Trophoblast cell (in vitro differentiated cells and primary cell): ENCODE data around the gene ZBTB24.

Source experiments
- DNase-seq, 2 donors: peaks; one replicate each; pipeline ENCODE4 v3.0.0-alpha.2; 2016
- H2AFZ ChIP-seq: 2 replicates; pipeline ENCODE4 v1.6.1; 2013; ENCODE audit warnings: low read length, moderate library complexity, mild to moderate bottlenecking; ENCODE audit not compliant: insufficient read depth, poor library complexity
- H2AK5ac ChIP-seq: 2 replicates; pipeline ENCODE4 v1.6.1; 2013; ENCODE audit warnings: mild to moderate bottlenecking, low read length
- H2BK120ac ChIP-seq: 2 replicates; pipeline ENCODE4 v1.6.1; 2013; ENCODE audit warnings: low read length, mild to moderate bottlenecking, moderate library complexity; ENCODE audit not compliant: insufficient read depth, poor library complexity
- H2BK12ac ChIP-seq: 2 replicates; pipeline ENCODE4 v1.6.1; 2013; ENCODE audit warnings: mild to moderate bottlenecking, low read length, moderate library complexity
- H2BK5ac ChIP-seq: 2 replicates; pipeline ENCODE4 v1.6.1; 2013; ENCODE audit warnings: low read length, low read depth, moderate library complexity, mild to moderate bottlenecking; ENCODE audit not compliant: poor library complexity
- H3K14ac ChIP-seq: 2 replicates; pipeline ENCODE4 v1.6.1; 2013; ENCODE audit warnings: mild to moderate bottlenecking, low read length
- H3K18ac ChIP-seq: 2 replicates; pipeline ENCODE4 v1.6.1; 2013; ENCODE audit warnings: mild to moderate bottlenecking, low read length
- H3K23ac ChIP-seq: 2 replicates; pipeline ENCODE4 v1.6.1; 2013; ENCODE audit warnings: low read length
- H3K27ac ChIP-seq: 2 replicates; pipeline ENCODE4 v1.5.1; 2013; ENCODE audit warnings: low read depth, mild to moderate bottlenecking, inconsistent platforms, low read length, moderate library complexity
- H3K27me3 ChIP-seq: 2 replicates; pipeline ENCODE4 v1.6.1; 2013; ENCODE audit warnings: inconsistent platforms, mild to moderate bottlenecking, low read length, moderate library complexity; ENCODE audit not compliant: insufficient read depth
- H3K36me3 ChIP-seq, 2 experiments: 1 replicate in 1 of 2; 2 replicates in 1 of 2; pipeline ENCODE4 v1.6.1; 2013; ENCODE audit warnings: low read length in 2 of 2, mild to moderate bottlenecking in 2 of 2, moderate library complexity in 1 of 2; ENCODE audit not compliant: insufficient read depth in 2 of 2, control insufficient read depth in 1 of 2
- H3K4ac ChIP-seq: 2 replicates; pipeline ENCODE4 v1.6.1; 2013; ENCODE audit warnings: low read depth, mild to moderate bottlenecking, low read length, moderate library complexity
- H3K4me1 ChIP-seq, 2 experiments: 1 replicate in 1 of 2; 2 replicates in 1 of 2; pipeline ENCODE4 v1.6.1; 2013; ENCODE audit warnings: low read length in 2 of 2, mild to moderate bottlenecking in 2 of 2, moderate library complexity in 1 of 2; ENCODE audit not compliant: insufficient read depth in 2 of 2, control insufficient read depth in 1 of 2
- H3K4me2 ChIP-seq: 2 replicates; pipeline ENCODE4 v1.6.1; 2013; ENCODE audit warnings: inconsistent platforms, mild to moderate bottlenecking, low read length, moderate library complexity
- H3K4me3 ChIP-seq: 2 replicates; pipeline ENCODE4 v1.5.1; 2013; ENCODE audit warnings: mild to moderate bottlenecking, low read depth, low read length, inconsistent platforms
- H3K79me1 ChIP-seq: one replicate; pipeline ENCODE4 v1.6.1; 2013; ENCODE audit warnings: low read length
- H3K79me2 ChIP-seq: 2 replicates; pipeline ENCODE4 v1.6.1; 2013; ENCODE audit warnings: low read length, mild to moderate bottlenecking; ENCODE audit not compliant: control insufficient read depth, insufficient read depth, poor library complexity
- H3K9ac ChIP-seq: 2 replicates; pipeline ENCODE4 v1.6.1; 2013; ENCODE audit warnings: mild to moderate bottlenecking, low read length
- H3K9me3 ChIP-seq: 2 replicates; pipeline ENCODE4 v1.6.1; 2013; ENCODE audit warnings: low read depth, mild to moderate bottlenecking, control low read depth, inconsistent platforms, low read length; ENCODE audit not compliant: insufficient read depth
- H4K12ac ChIP-seq: 2 replicates; pipeline ENCODE4 v1.6.1; 2013; ENCODE audit warnings: low read depth, mild to moderate bottlenecking, low read length, moderate library complexity
- H4K8ac ChIP-seq: 2 replicates; pipeline ENCODE4 v1.6.1; 2013; ENCODE audit warnings: low read depth, mild to moderate bottlenecking, low read length, moderate library complexity
- H4K91ac ChIP-seq: one replicate; pipeline ENCODE4 v1.6.1; 2013; ENCODE audit warnings: low read depth, mild to moderate bottlenecking, low read length, moderate library complexity
- WGBS: extraction: QIAGEN DNeasy Blood & Tissue Kit; methylation state at CpG from one replicate; pipeline ENCODE4 v1.1.7; 2013; ENCODE audit warnings: missing lambda C conversion rate; ENCODE audit not compliant: insufficient read length, insufficient coverage; ENCODE audit errors: extremely low coverage; 5-methylcytosine and 5-hydroxymethylcytosine counted together

ZBTB24 gene

DNA sequence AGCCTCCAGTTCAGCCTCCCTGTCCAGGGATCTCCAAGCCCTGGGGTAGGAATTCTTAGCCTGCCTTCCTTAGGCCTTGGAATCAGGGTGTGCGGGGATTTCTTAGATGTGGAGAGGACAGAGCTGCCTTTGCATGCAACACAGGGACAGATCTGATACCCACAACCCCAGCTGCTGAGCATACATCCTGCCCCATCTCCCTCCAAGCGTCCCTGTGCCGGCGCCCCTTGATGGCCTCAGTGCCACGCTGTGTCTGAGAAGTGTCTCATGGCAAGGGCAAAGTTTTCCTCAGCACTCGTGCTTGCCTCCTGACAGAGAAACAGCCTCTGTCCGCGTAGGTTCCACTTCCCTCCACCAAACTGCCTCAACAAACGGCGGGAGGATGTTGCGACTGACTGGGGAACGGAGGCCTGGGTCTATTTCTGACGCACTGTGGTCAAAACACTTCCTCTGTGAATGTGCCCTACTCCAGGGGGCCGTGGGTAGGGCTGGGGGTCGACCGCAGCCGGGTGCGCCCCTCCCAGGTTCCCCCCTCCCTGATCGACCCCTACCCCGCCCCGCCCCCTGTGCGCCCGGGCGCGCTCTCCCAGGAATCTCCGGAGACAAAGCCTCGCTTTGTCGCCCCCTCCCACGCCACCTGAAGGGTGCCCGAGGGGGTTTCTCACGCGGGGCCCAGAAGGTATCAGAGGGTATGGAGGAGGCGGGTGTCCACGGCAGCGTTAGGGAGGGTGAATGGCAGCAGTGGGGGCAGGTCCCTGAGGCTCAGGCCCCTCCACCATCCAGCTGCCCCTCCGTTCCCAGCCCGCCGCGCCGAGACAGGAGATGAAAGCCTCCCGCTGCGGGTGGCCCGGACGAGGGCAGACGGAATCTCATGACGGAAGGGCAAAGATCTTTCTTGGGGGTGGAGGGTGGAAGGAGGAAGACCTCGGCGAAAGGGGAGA is 28.3 kb downstream of the ZBTB24 start:
- WGBS, result no CpG with 5 or more reads among the region's 48 CpGs
- peak overlapping the region; percentile 38 for H2AFZ ChIP-seq
- H2BK120ac ChIP-seq, result peak overlapping the region; percentile 73
- H3K4ac ChIP-seq, result peak overlapping the region; percentile 56
- peaks cover 1% of the 10 kb centered on the region for H3K9me3 ChIP-seq
- peak overlapping the region; percentile 71 for H2AK5ac ChIP-seq
- peaks cover 22 to 27% of the 10 kb centered on the region in 2 experiments for H3K36me3 ChIP-seq
- peak overlapping the region; percentile 90 for H3K4me2 ChIP-seq
- peaks cover 5 to 9% of the 10 kb centered on the region in 2 experiments for H3K4me1 ChIP-seq
- H3K9ac ChIP-seq, result peak overlapping the region; percentile 18
- no peak overlapping the region for H3K27ac ChIP-seq
- H3K79me2 ChIP-seq, result peaks cover 7% of the 10 kb centered on the region
- peak overlapping the region; percentile 79 for H3K4me3 ChIP-seq
- H3K18ac ChIP-seq, result peak overlapping the region; percentile 83
- H2BK5ac ChIP-seq, result peak overlapping the region; percentile 32
- peak overlapping the region; percentile 83 for H4K12ac ChIP-seq
- peak in 1 of 2 donors; percentile 59 for DNase-seq
- peak overlapping the region; percentile 83 for H4K8ac ChIP-seq
- no peaks in the 10 kb centered on the region for H3K27me3 ChIP-seq
- H3K23ac ChIP-seq, result no peak overlapping the region
- H2BK12ac ChIP-seq, result no peak overlapping the region
- H3K79me1 ChIP-seq, result peaks cover 9% of the 10 kb centered on the region
- peak overlapping the region; percentile 90 for H3K14ac ChIP-seq
- peak overlapping the region; percentile 93 for H4K91ac ChIP-seq

DNA sequence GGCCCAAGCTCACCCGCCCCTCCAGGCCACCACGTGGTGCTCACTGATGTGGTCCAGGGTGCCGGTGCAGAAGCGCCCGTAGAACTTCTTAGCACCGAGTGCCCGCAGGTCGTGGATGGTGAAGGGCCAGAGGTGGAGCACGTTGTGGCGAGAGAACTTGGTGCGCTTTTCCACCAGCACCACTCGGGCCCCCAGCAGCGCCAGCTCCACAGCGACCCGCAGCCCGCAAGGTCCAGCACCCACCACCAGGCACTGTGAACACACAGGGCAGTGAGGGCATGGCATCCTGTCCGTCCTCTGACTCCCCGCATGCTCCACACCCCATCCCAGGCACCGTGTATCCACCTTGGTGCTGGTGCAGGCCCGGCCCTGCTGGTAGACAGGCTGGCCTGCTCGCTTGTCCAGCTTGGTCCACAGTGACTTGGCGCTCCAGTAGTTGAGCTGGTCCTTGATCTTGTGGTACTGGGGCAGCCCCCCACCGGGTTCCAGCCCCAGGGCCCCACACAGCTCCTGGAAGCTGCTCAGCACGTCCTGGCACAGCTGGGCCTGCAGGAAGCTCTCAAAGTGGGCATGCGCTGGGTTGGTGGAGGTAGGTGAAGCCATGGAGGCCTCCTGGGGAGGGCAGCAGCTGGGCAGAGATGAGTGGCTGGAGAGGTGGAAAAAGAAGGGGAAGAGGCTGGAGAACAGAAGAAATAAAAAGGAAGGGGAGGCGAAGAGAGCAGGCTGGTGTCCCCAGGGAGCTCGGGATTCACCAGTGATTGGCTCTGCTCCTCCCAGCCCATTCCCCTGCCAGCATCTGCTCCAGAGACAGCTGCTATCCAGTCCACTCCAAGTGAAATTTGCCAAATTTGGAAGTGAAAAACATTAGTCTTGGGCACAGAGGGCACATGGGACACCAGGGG is 29.2 kb downstream of the ZBTB24 start:
- peaks cover 1% of the 10 kb centered on the region for H3K9me3 ChIP-seq
- no peak overlapping the region for H3K9ac ChIP-seq
- no peak overlapping the region for H2BK5ac ChIP-seq
- H3K27me3 ChIP-seq, result no peaks in the 10 kb centered on the region
- no peak overlapping the region for H2BK12ac ChIP-seq
- no peak overlapping the region for H3K4me3 ChIP-seq
- WGBS, result no CpG with 5 or more reads among the region's 27 CpGs
- peaks cover 31 to 35% of the 10 kb centered on the region in 2 experiments for H3K36me3 ChIP-seq
- H3K27ac ChIP-seq, result no peak overlapping the region
- no peak overlapping the region for H3K14ac ChIP-seq
- H3K4me2 ChIP-seq, result no peak overlapping the region
- H3K79me1 ChIP-seq, result peaks cover 9% of the 10 kb centered on the region
- H4K12ac ChIP-seq, result no peak overlapping the region
- DNase-seq, result no peak
- H4K91ac ChIP-seq, result no peak overlapping the region
- no peak overlapping the region for H4K8ac ChIP-seq
- no peak overlapping the region for H2BK120ac ChIP-seq
- H2AK5ac ChIP-seq, result no peak overlapping the region
- H3K4me1 ChIP-seq, result peaks cover 5 to 9% of the 10 kb centered on the region in 2 experiments
- no peak overlapping the region for H3K4ac ChIP-seq
- H3K23ac ChIP-seq, result no peak overlapping the region
- H3K18ac ChIP-seq, result no peak overlapping the region
- H3K79me2 ChIP-seq, result peaks cover 7% of the 10 kb centered on the region
- H2AFZ ChIP-seq, result no peak overlapping the region

DNA sequence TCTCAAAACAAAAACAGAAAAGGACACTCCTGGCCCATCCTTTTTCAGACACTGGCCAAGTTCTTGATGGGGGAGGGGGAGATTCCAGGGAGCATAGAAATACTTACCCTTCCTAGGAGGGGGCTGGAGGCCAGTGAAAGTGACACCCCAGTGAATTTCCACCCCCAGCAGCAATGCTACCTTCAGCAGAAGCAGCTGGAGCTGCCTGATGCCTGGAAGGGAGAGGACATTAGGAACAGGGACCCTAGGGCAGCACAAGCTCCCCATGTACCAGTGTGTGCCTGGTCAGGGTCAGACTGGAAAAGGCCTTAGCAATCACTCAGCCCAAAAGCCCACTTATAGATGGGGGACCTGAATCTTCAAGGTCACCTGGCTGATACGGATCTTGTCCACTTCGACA is 29.9 kb downstream of the ZBTB24 start:
- Histone ChIP-seq H2BK120ac (no peak overlapping the region), H3K27me3 (no peaks in the 10 kb centered on the region), H3K27ac (no peak overlapping the region), H2AFZ (no peak overlapping the region), H3K14ac (no peak overlapping the region), H3K4me1 (peaks cover 5 to 9% of the 10 kb centered on the region in 2 experiments), H4K12ac (no peak overlapping the region), H3K36me3 (peaks cover 32 to 39% of the 10 kb centered on the region in 2 experiments), H3K18ac (no peak overlapping the region), H3K79me2 (peaks cover 7% of the 10 kb centered on the region), H2BK5ac (no peak overlapping the region), H3K4me2 (no peak overlapping the region), H4K8ac (no peak overlapping the region), H3K4ac (no peak overlapping the region), H3K4me3 (no peak overlapping the region), H2BK12ac (no peak overlapping the region), H2AK5ac (no peak overlapping the region), H3K9me3 (peaks cover 1% of the 10 kb centered on the region), H3K23ac (no peak overlapping the region), H3K9ac (no peak overlapping the region), H3K79me1 (peaks cover 9% of the 10 kb centered on the region), H4K91ac (no peak overlapping the region)
- no peak for DNase-seq
- WGBS, result no CpG with 5 or more reads among the region's 2 CpGs

DNA sequence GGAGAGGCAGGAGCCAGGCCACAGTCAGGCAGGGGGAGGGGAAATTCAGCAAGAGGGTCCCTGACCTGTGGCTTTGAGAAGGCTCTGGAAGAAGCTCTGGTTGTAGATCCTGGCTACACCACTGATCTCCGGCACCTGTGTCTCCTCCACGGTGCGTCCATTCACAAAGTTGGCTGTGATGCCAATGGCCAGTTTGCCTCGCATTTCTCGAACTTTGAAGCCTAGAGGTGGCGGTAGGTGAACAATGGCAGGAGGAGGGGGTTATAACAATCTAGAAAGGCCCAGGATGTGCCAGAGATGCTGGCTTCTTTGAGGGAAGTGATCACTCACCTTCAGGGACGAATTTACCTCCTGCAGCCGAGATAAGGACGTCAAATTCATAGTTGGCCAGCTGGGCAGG is 30.8 kb downstream of the ZBTB24 start:
- Histone ChIP-seq H3K4me2 (no peak overlapping the region), H2BK5ac (no peak overlapping the region), H3K9ac (no peak overlapping the region), H3K79me1 (peaks cover 9% of the 10 kb centered on the region), H4K91ac (no peak overlapping the region), H3K27ac (no peak overlapping the region), H3K36me3 (peaks cover 33 to 42% of the 10 kb centered on the region in 2 experiments), H3K9me3 (peaks cover 1% of the 10 kb centered on the region), H3K4me1 (peaks cover 5 to 9% of the 10 kb centered on the region in 2 experiments), H3K4ac (no peak overlapping the region), H3K27me3 (no peaks in the 10 kb centered on the region), H4K12ac (no peak overlapping the region), H3K14ac (no peak overlapping the region), H2BK12ac (no peak overlapping the region), H3K18ac (no peak overlapping the region), H2AFZ (no peak overlapping the region), H3K4me3 (no peak overlapping the region), H4K8ac (no peak overlapping the region), H3K79me2 (peaks cover 7% of the 10 kb centered on the region), H2BK120ac (no peak overlapping the region), H3K23ac (no peak overlapping the region), H2AK5ac (no peak overlapping the region)
- no peak for DNase-seq
- WGBS, result no CpG with 5 or more reads among the region's 9 CpGs
